Heart left ventricle (tissue), 13 donors: Measurements from ENCODE around the gene SRRM5.

Source experiments
- POLR2A ChIP-seq, 2 donors: fragments of 450-650 bp; IDR thresholded peaks; one replicate each; pipeline ENCODE4 v1.6.1; 2017; ENCODE audit warnings: antibody characterized with exemption in 2 of 2, mild to moderate bottlenecking in 2 of 2, moderate library complexity in 2 of 2
- TF ChIP-seq, protein P1 (sequence below), 12 donors: fragments of 200-600 bp; sonication (generic) in 4 of 12; IDR thresholded peaks; one replicate each; pipeline versions ENCODE4 v1.5.0 to v1.8.0; 2018 to 2022; ENCODE audit warnings: antibody characterized with exemption in 12 of 12, mild to moderate bottlenecking in 5 of 12
- donor health status: ischemic (EF 13 %, LVEDD 7.1; RV severe dilation, severe dysfunction).
- donor health status: DM: no; HTN: yes; CAD: no.
- donor health status: DM: no; HTN: no; CAD: no.
- donor health status: ischemic (EF 25% LVEDD 6.9; RV normal size, moderate dysfunction).
- donor health status: ischemic (EF 25% LVEDD 5.7; RV mildly dilated, moderate dysfunction).
- donor health status: ischemic (EF 35%, LVEDD 5.7; RV mildly dilated, moderate dysfunction).
- donor health status: nonischemic (EF 11% LVEDD 7.7; RV severe dilation, severe dysfunction).
- donor health status: DM: yes; HTN: yes; CAD: no.
- donor health status: PGD.
- donor health status: ischemic (EF 29% LVEDD 5.4; RV normal size, mild dysfunction).
- donor health status: nonischemic (EF 23%, LVEDD 6.1; RV moderate dilation, normal function).

DNA sequence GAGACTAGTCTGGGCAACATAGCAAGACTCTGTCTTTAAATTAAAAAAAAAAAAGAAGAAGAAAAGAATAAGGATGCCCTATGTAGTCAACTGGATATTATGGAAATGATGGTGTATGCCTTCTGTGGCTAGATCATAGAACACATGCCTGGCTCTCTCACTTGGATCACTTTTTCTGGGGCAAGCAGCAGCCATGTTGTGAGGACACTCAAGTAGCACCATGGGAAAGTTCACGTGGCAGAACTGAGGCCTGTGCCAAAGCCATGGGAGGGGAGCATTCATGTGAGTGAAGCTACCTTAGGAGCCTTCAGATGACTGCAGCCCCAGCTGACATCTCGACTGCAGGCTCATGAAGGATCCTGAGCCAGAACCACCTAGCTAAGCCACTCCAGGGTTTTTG is 46.1 kb downstream of the SRRM5 start:
- TF ChIP-seq POLR2A (IDR thresholded peaks at IDR 0.05), result no peak
- TF ChIP-seq, protein P1, sequence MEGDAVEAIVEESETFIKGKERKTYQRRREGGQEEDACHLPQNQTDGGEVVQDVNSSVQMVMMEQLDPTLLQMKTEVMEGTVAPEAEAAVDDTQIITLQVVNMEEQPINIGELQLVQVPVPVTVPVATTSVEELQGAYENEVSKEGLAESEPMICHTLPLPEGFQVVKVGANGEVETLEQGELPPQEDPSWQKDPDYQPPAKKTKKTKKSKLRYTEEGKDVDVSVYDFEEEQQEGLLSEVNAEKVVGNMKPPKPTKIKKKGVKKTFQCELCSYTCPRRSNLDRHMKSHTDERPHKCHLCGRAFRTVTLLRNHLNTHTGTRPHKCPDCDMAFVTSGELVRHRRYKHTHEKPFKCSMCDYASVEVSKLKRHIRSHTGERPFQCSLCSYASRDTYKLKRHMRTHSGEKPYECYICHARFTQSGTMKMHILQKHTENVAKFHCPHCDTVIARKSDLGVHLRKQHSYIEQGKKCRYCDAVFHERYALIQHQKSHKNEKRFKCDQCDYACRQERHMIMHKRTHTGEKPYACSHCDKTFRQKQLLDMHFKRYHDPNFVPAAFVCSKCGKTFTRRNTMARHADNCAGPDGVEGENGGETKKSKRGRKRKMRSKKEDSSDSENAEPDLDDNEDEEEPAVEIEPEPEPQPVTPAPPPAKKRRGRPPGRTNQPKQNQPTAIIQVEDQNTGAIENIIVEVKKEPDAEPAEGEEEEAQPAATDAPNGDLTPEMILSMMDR (IDR thresholded peaks at IDR 0.05), result no peak
